Activated CD4-positive, CD25-positive, alpha-beta regulatory T cell treated with anti-CD3 and anti-CD28 coated beads, Interleukin-2, amount 50 U/mL, for 72 hours (primary cell): ENCODE data around the gene CDKL4.
"Not testable (repeated sequence)": the region's sequence is repeated elsewhere in the genome, so short reads cannot be mapped to it uniquely, and the experiment has no call there.

ENCODE experiments used
- DNase-seq: peaks from one replicate; pipeline ENCODE4 v3.0.0; 2021

CDKL4 gene

DNA sequence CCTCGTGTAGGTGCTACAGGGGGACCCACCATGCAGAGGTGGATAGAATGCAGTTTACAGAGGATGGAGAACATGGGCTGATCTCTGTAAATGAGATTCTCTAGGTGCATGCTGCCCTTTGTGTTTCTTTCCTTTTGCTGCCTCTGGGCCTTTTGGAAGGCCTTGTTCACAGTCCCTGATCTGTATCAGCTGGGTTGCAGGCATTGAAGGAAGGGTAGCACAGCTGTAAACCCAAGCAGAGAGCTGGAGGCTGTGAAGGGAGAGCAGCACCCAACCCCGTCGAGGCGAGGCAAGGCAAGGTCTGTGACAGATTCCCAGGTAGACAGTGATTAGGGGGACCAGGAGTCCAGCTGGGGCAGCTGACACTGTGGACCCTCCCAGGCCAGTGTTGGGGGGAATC, 66.8 kb downstream of the CDKL4 start:
- no peak for DNase-seq

GRCh38 chr2:39175026-39175812, 68.6 kb downstream of the CDKL4 start:
- no peak for DNase-seq

DNA sequence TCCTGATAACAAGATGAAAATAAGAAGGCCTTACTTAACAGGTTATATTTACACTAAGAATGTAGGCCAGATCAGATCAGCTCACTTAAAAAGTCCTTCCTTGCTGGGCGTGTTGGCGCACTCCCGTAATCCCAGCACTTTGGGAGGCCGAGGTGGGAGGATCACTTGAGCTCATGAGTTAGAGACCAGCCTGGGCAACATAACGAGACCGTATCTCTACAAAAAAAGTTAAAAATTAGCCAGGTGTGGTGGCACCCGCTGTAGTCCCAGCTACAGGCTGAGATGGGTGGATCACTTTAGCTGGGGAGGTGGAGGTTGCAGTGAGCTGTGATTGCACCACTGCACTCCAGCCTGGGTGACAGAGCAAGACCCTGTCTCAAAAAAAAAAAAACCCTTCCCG, 69.7 kb downstream of the CDKL4 start:
- DNase-seq, result no peak

DNA sequence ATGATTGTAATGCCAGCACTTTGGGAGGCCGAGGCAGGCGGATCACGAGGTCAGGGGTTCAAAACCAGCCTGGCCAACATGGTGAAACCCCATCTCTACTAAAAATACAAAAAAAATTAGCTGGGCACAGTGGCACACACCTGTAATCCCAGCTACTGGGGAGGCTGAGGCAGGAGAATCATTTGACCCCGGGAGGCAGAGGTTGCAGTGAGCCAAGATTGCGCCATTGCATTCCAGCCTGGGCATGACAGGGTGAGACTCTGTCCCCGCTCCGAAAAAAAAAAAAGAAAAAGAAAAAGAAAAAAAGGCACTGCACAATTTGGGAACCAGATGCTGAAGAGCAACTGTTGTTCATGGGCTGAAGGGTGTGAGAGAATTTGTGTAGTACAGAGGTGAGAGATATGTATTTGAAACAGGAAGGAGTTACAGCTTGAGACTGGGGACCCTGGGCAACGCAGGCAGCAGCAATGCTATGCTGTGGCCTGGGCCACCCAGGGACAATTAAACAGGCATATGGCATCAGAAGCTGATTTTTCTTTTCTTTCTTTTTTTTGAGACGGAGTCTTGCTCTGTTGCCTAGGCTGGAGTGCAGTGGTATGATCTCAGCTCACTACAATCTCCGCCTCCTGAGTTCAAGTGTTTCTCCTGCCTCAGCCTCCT, 71.6 kb downstream of the CDKL4 start:
- DNase-seq, result not testable (repeated sequence)

- no peak for DNase-seq
Observed at GRCh38 chr2:39171621-39172020, 72.1 kb downstream of the CDKL4 start.

- no peak for DNase-seq
Observed at GRCh38 chr2:39164089-39164488, 79.7 kb downstream of the CDKL4 start.

DNA sequence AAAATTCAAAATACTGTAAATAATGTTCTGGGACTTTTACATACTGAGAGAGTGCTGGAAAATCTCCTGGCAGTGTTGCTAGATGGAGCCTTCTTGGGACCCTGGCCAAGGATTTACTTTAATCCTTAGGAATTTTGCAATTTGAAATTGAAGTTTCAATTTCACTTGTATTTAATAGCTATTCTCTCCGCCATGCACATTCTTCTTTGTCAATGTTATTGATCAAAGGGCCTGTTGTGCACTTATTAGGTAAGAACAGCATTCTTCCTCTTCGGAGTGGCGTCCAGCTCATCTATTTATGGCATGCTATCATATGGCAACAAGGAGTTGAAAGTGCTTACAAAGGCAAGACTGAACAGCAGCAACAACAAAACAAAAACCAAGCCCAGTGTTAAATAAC, 82.8 kb downstream of the CDKL4 start:
- DNase-seq, result no peak

DNA sequence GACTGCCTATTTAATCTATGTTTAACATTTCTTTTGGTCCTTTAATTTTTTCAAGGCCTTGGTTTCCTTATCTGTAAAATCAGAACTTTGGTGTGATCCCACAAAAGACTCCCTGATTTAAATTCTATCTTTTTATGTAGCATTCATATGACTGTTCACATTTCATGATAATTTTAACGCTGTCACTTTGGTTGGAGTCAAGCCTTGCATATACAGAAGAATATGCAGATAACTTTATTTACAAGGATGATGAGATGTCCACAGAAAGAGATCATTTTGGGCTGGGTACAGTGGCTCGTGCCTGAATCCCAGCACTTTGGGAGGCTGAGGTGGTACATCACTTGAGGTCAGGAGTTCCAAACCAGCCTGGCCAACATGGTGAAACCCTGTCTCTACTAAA, 84.5 kb downstream of the CDKL4 start:
- DNase-seq, result no peak

DNA sequence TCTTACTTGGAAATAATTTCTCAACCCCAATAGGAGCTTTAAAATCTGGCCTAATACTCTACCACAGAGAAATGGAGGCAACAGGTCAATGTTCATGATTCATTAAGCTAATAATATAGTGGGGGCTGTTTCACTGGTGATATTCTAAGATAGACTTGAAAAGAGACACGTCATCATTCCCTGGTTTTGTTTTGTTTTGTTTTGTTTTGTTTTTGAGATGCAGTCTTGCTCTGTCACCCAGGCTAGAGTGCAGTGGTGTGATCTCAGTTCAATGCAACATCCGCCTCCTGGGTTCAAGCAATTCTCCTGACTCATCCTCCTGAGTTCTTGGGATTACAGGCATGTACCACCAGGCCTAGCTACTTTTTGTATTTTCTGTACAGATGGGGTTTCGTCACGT, 85.4 kb downstream of the CDKL4 start:
- DNase-seq, result no peak

DNA sequence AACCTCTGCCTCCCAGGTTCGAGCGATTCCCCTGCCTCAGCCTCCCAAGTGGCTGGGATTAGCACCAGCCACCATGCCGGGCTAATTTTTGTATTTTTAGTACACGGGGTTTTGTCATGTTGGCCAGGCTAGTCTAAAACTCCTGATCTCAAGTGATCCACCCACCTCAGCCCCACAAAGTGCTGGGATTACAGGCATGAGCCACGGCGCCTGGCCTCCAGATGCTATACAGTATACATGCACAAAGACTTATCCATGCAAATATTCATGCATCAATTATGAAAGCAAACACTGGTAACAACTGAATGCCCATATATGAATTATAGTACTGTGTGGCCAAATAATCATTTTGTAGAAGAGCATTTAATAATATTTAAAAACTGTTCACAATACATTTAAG, 86.9 kb downstream of the CDKL4 start:
- no peak for DNase-seq

GRCh38 chr2:39156107-39156506, 87.7 kb downstream of the CDKL4 start:
- DNase-seq, result no peak

GRCh38 chr2:39155573-39155972, 88.2 kb downstream of the CDKL4 start:
- not testable (repeated sequence) for DNase-seq

DNA sequence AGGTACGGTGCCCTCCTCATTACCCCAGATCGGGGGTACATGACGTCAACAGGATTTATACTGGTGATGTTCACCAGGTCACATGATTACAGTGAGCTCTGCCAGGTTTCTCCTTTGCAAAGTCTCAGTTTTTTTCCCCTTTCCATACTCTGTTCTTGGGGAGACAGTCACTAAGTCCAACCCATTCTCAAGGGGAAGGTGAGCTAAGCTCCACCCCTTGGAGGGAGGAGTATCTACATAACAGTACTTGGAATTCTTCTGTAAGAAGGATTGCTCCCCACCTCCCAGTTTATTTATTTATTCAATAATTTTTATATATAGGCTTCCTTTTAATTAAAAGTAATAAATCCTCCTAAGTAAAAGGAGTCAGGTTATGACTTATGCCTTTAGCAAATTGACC, 88.8 kb downstream of the CDKL4 start:
- no peak for DNase-seq

- DNase-seq, result no peak
Observed at GRCh38 chr2:39153312-39153711, 90.5 kb downstream of the CDKL4 start.

DNA sequence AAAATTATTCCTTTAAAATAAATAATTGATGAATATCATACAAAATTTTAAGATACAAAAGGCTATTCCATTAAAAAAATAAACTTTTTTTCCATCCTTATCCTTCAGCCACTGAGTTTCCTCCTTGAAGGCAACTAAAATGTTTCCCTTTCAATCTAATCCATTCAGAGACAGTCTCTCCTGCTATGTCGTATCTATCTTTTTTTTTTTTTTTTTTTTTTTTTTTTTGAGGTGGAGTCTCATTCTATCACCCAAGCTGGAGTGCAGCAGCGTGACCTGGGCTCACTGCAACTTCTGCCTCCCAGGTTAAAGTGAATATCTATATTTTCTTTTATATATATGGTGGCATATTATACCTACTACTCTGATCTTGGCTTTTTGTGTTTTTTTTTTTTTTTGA, 91.3 kb downstream of the CDKL4 start:
- DNase-seq, result no peak

GRCh38 chr2:39150890-39151497, 92.8 kb downstream of the CDKL4 start:
- DNase-seq, result no peak

- no peak for DNase-seq
Observed at GRCh38 chr2:39150102-39150562, 93.6 kb downstream of the CDKL4 start.

DNA sequence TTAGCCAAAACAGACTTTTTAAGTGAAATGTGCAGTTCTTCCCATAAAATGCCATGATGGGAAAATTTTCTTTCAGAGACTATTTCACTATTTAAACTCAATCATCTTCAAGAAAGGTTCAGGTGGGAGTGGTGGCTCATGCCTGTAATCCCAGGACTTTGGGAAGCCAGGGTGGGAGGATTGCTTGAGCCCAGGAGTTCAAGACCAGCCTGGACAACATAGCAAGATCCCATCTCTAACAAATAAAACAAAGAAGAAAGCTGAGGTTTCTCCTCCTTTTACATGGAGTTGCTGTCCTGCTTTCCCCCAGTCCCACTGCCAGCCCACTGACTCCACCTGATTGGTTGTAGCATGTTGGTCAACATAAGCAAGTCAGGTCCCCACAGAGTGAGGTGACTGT, 97.1 kb downstream of the CDKL4 start:
- DNase-seq, result no peak

DNA sequence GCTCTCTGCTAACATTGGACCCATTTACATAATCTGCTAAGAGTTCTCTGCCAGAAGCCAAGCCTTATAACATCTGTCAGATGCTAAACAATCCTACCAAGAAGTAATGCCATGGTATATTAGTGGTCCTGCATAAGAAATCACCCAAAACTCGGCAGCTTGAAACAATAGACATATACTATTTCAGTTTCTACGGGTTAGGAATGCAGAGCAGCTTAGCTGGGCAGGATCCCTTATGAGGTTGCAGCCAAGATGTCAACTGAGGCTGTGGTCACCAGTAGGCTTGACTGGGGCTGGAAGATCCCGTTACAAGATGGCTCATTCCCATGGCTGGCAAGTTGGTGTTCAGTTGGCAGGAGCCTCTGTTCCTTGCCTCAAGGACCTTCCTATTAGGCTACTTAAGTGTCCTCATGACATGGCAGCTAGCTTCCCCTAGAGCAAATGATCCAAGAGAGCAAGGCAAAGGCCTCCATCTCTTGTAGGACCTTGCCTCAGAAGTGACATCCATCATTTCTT, 97.8 kb downstream of the CDKL4 start:
- DNase-seq, result no peak

DNA sequence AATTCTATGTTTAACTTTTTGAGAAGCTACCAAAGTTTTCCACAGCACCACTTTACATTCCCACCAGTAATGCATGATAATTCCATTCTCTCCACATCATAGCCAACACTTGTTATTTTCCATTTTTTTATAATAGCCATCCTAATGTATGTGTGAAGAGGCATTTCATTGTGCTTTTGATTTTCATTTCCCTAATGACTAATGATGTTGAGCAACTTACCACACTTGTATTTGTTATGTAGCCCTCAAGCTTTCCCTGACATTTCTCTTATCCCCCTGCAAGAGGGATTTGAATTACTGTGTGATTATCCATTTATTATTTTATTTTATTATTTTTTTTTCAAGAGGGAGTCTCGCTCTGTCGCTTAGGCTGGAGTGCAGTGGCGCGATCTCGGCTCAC, 99.4 kb downstream of the CDKL4 start:
- DNase-seq, result no peak

DNA sequence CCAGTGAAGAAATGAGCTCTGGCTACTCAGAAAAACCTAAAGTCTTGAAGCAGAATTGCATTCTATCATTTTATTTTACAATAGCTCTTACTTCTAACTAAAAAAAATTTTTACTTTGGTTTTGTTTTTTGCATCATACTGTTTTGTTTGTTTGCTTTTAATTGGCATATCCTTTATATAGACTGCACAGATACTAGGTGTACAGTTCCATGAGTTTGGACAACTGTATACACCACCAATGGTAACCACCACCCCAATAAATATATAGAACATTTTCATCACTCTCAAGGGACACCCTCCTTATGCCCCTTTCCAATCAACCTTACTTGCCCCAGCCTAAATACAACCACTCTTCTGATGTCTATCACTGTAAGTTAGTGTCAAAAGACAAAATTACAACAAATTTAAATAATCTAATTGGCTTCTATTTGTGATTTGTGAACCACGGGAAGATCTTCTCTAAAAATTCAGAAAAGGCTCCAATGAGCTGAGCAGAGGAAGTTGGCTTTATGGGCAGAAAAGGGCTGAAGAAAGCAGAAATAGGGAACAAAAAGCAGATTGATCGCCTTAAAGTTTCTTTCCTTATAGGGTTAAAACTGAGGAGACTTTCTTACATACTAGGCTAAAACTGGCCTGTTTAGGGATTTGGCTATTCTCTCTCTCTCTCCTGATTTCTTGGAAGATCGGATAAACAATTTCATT, 100.7 kb downstream of the CDKL4 start:
- no peak for DNase-seq

DNA sequence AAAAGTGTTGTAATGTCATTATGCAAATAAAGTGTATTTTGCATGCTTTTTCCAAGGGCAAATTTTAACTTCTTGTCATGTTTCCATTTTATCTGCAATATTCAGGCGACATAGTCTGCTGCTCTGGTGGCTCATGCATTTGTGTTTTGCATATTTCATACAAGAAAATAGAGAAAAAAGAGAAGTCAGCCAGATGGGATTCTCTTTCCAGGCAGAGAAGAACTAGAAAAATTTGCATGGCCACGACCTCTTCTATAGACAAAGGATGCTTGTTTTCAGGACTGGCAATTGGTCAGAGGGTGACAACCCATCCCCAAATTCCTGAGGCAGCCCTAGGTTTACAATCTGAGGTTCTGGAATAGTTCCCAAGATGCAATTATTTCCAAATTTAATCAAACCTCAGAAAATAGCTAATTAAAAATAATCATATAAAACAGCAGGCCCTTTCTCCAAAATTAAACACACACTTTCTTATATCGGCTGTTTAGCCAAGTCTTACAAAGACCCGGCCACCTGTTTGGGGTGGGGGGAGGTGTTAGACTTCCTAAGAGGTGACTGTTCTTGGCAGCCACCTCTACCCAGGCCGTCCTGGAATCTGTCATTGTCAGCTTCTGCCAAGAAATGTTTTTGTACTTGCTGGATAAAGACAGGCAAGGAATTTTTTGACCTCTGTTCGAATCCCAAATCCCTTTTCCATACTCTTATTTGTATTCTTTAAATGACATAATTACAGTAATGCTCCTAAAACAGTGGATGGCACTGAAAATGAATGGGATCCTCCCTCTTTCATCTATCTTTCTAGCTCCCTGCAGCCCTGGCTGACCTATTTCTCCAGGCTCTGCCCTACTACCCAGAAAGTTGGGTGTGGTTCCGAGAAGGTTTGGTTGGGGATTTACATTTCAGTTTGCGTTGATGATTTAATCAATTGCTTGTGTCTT, 102.2 kb downstream of the CDKL4 start:
- no peak for DNase-seq
